HepG2 (cell line): ENCODE results near the gene SF3B6.

ENCODE experiments used
- CTCF ChIP-seq: sonication (generic); formaldehyde crosslinking; IDR thresholded peaks from 2 replicates; pipeline ENCODE4 v1.5.0; 2020; ENCODE audit warnings: mild to moderate bottlenecking, missing genetic modification reagents, moderate library complexity
- HNRNPUL1 ChIP-seq: fragments of 200-400 bp; formaldehyde crosslinking; IDR thresholded peaks from 2 replicates; pipeline ENCODE4 v1.6.1; 2017; ENCODE audit warnings: low read depth, mild to moderate bottlenecking, low read length, moderate library complexity
- JUN ChIP-seq: sonication (generic); formaldehyde crosslinking; IDR thresholded peaks from 2 replicates; pipeline ENCODE4 v1.4.0; 2020; ENCODE audit warnings: mild to moderate bottlenecking, missing genetic modification reagents
- MAX ChIP-seq: IDR thresholded peaks from 2 replicates; pipeline ENCODE4 v1.6.1; 2012; ENCODE audit warnings: inconsistent platforms
- MXI1 ChIP-seq: IDR thresholded peaks from 3 replicates; pipeline ENCODE4 v1.6.1; 2012; ENCODE audit warnings: low read depth, low read length, inconsistent platforms, borderline replicate concordance
- TSC22D2 ChIP-seq: sonication (generic); formaldehyde crosslinking; IDR thresholded peaks from 2 replicates; pipeline ENCODE4 v1.5.1; 2020; ENCODE audit warnings: missing genetic modification reagents, mild to moderate bottlenecking, borderline replicate concordance

GRCh38 chr2:24040511-24040910, 35.6 kb downstream of the SF3B6 start:
- TF ChIP-seq MXI1, result no peak
- TF ChIP-seq JUN (CRISPR knock-in tag), result no peak
- TF ChIP-seq MAX, result no peak
- no peak for TF ChIP-seq TSC22D2 (CRISPR knock-in tag)
- TF ChIP-seq HNRNPUL1, result no peak
- no peak for TF ChIP-seq CTCF (CRISPR knock-in tag)
